GM12874 (cell line): ENCODE results near the gene SLC25A21.

Experiments used
- CTCF ChIP-seq: IDR thresholded peaks from 2 replicates; pipeline ENCODE4 v1.5.1; 2011; ENCODE audit warnings: low read depth, mild to moderate bottlenecking, control low read depth, low read length, moderate library complexity; ENCODE audit not compliant: insufficient read depth

SLC25A21 gene

GRCh38 chr14:36874396-36875138 lies 297.8 kb downstream of the SLC25A21 start:
- TF ChIP-seq CTCF: no peak

- TF ChIP-seq CTCF: no peak
These were observed 301.6 kb downstream of the SLC25A21 start for GRCh38 chr14:36870776-36871175.

GRCh38 chr14:36869125-36869524 lies 303.3 kb downstream of the SLC25A21 start:
- TF ChIP-seq CTCF: no peak

GRCh38 chr14:36866867-36867266 lies 305.5 kb downstream of the SLC25A21 start:
- no peak for TF ChIP-seq CTCF

GRCh38 chr14:36863271-36863670 lies 309.1 kb downstream of the SLC25A21 start:
- TF ChIP-seq CTCF: no peak

- no peak for TF ChIP-seq CTCF
These were observed 311.6 kb downstream of the SLC25A21 start for GRCh38 chr14:36860831-36861230.

- TF ChIP-seq CTCF: no peak
These were observed 313.3 kb downstream of the SLC25A21 start for GRCh38 chr14:36859119-36859518.
